ENCODE measurements around the gene NUP58. TPM values are rescaled to one million over a fixed set of nuclear protein-coding genes. Genes with fewer than 3 reads are reported as not detected.
"Not testable (repeated sequence)": the region's sequence is repeated elsewhere in the genome, so short reads cannot be mapped to it uniquely, and the experiment has no call there.

The NUP58 gene
- total RNA-seq, 1 donor from 2014 or later = 27.4 TPM

DNA sequence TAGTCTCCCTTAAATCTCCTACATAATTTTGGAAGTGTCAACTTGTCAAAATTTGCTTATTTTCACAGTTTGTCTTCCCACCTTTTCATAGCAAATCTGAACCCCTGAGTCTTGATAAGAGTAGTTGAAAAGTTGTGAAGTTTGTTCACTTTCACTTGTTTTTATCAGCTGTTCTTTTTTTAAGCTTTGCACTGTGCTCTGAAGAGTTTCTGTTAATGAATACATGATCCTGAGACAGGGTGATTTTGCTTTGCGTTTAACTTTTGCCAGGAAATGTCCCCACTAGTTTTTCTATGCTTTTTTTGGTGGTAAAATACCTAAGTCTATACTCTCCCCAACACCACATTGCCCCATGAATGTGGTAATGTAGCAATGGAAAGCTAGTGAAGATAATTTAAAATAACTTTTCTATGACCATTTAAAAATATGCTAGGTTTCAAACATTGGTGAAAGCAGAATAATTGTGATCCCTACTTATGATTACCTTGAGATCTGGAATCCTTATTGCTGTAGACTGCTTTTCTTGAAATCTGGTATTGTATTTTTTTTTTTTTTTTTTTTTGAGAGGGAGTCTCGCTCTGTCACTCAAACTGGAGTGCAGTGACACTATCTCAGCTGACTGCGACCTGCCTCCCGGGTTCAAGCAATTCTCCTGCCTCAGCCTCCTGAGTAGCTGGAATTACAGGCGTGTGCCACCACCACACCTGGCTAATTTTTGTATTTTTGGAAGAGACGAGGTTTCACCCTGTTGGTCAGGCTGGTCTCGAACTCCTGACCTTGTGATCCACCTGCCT, 5.4 kb downstream of the NUP58 start:
- ATAC-seq = no peak

- ATAC-seq = no peak
Measured at GRCh38 chr13:25310891-25311290, 9.5 kb downstream of the NUP58 start.

DNA sequence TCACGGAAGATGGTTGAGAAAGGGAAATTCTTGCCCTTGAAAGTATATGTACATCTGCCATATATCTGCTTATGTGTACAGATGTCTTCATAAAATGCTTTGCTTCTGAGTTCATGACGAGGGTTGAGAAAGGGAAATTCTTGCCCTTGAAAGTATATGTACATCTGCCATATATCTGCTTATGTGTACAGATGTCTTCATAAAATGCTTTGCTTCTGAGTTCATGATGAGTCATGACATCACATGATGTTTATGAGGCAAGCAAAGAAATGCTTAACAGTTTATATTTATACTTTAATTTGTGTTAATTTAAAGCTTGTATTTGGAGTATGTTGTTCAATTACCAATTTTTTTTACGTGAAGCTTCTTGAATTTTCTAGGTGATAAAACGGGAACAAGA, 17.5 kb downstream of the NUP58 start:
- ATAC-seq = peak; percentile 75

DNA sequence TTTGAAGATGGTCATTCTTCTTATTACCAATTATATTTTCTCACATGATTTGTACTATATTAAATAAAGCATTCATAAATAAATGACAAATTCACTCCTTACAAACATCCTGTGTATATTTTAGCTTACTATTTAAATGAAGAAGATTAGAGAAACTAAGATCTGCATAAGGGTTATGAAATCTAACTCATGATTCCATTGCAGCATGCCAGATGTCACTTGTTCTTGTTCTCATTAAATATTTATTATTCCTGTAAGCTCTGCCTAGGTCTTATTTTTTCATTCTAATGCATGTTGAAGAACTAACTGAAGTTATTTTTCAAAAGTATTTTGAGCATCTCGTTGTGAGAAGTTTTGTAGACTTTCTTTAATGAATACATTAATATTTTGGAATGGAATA, 18.3 kb downstream of the NUP58 start:
- no peak for ATAC-seq

DNA sequence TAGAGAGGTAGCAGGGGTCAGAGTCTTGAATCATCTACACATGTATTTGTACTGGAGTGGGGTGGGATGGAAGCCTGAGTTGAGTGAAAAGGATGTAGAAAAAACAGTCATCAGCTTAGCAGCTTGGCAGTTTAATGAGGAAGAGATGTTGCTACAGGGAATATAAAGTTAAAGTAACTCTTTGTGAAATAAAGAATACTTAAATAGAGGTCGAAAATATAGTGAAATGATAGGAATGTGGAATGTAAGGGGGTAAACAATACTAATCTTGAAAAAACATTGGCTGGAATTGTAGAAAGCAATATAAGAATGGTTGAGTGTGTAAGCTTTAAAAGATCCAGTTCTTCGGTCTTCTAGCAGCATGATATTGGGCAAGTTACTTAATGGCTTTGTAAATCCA, 22.7 kb downstream of the NUP58 start:
- ATAC-seq = no peak

DNA sequence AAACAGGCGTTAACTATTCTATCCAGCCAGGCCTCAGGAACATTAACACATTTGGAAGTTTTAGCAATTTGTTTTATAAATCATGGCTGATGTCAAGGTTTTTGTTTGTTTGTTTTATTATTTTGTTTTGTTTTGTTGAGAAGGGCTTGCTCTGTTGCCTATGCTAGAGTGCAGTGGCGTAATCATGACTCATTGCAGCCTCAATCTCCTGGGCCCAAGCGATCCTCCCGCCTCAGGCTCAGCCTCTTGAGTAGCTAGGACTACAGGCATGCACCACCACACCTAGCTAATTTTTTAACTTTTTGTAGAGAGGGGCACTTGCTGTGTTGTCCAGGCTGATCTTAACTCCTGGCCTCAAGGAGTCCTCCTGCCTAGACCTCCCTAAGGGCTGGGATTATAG, 28.3 kb downstream of the NUP58 start:
- ATAC-seq = no peak

DNA sequence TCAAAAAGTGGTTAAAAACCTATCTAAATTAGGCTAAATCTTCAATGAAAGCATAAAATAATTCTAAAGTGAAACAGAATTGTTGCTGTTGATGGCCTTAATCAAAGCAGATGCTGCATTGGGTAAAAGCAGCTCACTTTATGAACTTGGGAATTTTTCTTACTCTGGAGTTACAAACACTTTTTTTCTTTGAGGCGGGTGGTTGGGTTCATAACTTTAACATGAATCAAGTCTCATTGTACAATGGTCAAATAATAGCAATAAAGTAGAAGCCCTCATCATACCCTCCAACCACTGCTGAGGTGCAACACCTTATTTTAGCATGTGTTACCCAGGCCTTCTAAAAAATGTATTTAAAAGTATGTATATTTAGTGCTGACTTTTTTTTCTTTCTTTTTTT, 29.1 kb downstream of the NUP58 start:
- ATAC-seq = no peak

DNA sequence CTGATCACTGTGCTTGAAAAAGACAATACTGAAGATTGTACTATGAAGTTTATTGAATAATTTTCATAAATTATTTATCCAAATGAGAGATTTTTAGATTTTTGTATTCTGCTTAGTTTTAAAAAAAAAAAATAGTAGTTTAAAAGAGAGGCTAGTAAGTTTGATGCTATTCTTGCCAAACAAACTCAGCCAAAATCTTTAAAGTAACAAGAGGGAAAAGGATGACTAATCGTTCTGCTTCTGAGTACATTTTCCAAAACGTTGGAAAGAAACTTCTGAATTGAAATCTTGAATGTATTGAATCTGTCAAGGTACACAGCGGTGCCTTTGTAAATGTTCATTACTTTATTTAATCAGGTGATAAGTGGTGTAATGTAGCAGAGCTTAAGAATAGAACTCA, 34.4 kb downstream of the NUP58 start:
- no peak for ATAC-seq

GRCh38 chr13:25345576-25345975, 44.2 kb downstream of the NUP58 start:
- ATAC-seq = no peak

- ATAC-seq = no peak
Measured at GRCh38 chr13:25347151-25347550, 45.7 kb downstream of the NUP58 start.

DNA sequence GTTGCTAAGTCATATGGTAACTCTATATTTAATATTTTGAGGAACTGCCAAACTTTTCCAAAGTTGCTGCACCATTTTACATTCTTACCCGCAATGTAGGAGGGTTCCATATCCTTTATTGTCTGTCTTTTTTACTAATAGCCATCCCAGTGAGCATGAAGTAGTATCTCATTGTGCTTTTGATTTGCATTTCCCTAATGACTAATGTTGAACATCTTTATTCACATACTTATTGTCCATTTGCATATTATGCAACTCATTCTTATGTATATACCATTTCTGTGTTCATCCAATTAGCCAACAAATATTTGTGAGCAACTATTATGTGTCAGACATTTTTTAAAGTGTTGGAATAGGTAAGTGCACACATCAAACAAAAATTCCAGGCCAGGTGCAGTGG, 50.0 kb downstream of the NUP58 start:
- ATAC-seq = no peak

DNA sequence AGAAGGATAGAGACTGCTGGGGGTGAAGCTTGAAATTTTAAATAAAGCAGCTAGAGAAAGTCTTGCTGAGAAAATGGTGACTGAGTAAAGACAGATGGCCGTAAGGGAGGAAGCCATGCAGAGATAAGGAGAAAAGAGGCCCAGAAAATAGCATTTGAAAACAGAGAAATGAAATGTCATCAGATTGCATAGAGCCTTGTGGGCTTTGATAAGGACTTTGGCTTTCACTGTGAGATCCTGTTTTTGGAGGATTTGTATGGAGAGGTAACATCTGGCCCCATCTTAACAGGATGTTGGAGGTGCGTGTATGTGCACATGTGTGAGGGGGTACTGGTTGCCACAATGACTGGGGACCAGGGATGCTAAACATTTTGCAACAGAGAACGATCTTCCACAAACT, 50.8 kb downstream of the NUP58 start:
- ATAC-seq = no peak

DNA sequence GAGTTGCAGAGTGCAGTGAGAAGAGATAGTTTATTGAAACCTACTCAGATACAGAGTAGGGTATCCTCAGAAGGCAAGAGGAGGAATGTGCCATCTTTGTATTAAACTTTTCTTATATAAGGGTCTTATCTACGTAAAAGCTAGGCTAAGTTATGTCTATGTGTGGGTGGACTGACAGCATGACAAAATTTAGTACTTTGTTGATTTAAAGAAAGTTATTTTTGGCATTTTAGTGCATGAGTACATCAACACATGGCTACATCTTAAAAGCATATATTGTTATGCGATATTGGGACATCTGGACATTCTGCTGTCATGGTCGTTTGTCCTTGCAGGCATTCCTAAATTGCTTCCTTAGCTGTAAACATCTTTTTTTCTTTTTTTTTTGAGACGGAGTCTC, 51.4 kb downstream of the NUP58 start:
- ATAC-seq = no peak

DNA sequence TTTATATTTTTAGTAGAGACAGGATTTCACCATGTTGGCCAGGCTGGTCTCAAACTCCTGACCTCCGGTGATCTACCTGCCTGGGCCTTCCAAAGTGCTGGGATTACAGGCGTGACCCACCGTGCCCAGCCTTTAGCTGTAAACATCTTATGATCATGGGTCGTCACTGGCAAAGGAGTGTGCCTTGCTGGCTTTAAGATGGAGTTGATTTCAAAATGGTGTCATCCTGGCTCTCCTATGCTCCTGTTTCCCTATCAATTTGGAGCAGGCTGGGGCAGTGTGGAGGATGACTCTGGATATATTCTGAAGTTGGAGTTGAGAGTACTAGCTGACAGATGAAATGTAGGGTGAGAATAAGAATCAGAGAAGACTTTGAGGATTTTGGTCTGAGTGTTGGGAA, 51.9 kb downstream of the NUP58 start:
- ATAC-seq = no peak

- ATAC-seq = no peak
Measured at GRCh38 chr13:25354377-25354776, 53.0 kb downstream of the NUP58 start.

DNA sequence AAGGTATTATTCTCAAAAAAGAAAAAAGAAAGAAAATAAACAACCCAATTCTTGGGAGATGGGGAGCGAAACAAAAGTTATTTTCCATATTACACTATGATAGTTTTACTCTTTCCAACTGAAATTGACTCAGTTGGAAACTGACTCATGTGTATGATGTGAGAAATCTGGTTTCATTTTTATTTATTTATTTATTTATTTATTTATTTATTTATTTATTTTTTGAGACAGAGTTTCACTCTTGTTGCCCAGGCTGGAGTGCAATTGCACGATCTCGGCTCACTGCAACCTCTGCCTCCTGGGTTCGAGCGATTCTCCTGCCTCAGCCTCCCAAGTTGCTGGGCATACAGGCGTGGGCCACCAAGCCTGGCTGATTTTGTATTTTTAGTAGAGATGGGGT, 59.0 kb downstream of the NUP58 start:
- not testable (repeated sequence) for ATAC-seq

DNA sequence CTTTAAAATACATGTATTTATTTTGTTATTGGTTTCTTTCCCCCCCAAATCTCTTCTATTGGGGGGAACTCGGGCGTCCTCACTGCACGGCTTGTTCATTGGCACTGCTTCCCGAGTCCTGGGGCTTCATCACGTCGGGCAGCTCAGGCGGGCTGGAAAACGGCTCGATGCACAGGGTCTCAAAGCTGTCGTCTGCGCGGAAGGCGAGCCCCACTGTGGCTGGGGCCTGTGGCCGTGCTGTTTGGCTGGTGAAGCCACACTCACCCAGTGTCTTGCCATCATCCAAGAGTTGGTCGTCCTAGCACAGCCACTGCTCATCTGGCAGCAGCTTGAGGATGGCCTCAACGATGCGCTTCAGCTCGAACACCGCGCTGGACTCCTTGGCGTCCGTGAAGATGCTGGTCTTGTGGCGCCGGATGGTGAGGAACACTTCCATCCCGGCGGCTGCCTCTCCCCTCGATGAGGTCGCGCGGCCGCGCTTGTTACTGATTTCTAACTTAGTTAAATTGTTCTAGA, 64.4 kb downstream of the NUP58 start:
- no peak for ATAC-seq

- ATAC-seq = no peak
Measured at GRCh38 chr13:25371158-25371874, 69.9 kb downstream of the NUP58 start.

- no peak for ATAC-seq
Measured at GRCh38 chr13:25371875-25372283, 70.5 kb downstream of the NUP58 start, which contains the start of gene ATP8A2. ATP8A2 (plus strand) TSS chr13:25371974; CDS start chr13:25372213, 239 bp downstream.

GRCh38 chr13:25372284-25373081, 71.1 kb downstream of the NUP58 start:
- ATAC-seq = no peak

DNA sequence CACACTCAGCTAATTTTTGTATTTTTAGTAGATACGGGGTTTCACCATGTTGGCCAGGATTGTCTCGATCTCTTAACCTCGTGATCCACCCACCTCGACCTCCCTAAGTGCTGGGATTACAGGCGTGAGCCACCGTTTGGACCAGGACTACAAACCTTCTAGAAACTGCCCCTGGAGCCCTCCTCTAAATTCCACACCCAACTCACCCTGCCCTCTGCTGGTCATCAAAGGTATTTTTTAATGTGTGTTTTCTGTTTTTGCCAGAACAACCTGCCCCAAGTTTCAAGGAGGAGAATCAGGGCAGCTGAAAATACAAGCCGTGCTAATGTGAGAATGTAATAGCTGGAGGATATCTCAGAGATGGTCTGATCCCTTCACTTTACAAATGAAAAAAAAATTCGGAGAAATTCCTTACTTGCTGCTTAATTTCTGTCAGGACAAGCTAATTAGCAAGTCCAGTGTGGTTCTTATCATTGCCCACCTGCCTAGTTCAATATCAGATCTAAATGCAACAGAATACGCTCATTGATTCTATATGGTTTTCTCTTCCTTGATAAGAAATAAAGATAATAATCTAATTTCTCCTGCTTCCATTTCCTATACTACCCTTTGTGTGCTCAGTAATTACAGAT, 74.4 kb downstream of the NUP58 start:
- peak; percentile 29 for ATAC-seq

- ATAC-seq = no peak
Measured at GRCh38 chr13:25377244-25377962, 76.0 kb downstream of the NUP58 start.

Measured in esophagus mucosa (tissue), 1 donor.